Glomerular endothelial cell (primary cell): ENCODE data around the gene SLC22A4. TPM values are rescaled to one million over a fixed set of nuclear protein-coding genes. Genes with fewer than 3 reads are reported as not detected.

Source experiments
- DNase-seq: peaks from one replicate; pipeline ENCODE4 v3.0.0-alpha.2; 2011; ENCODE audit warnings: low read depth, low spot score; ENCODE audit errors: extremely low read depth
- total RNA-seq: library from RNA; depleted of rRNA; stranded (reverse); fragments of >200 nt; gene quantifications from 2 replicates; pipeline ENCODE4 v1.2.3, GENCODE V29; 2015

The SLC22A4 gene
- total RNA-seq, 1 donor from 2014 or later: 12.0 TPM

- no peak for DNase-seq
Measured at GRCh38 chr5:132327252-132327955, 33.2 kb downstream of the SLC22A4 start.

GRCh38 chr5:132334812-132335211 is 40.6 kb downstream of the SLC22A4 start:
- peak; percentile 20 for DNase-seq

GRCh38 chr5:132335402-132335801 is 41.2 kb downstream of the SLC22A4 start:
- no peak for DNase-seq

GRCh38 chr5:132339502-132339901 is 45.3 kb downstream of the SLC22A4 start:
- DNase-seq: no peak

GRCh38 chr5:132342291-132343180 is 48.3 kb downstream of the SLC22A4 start:
- no peak for DNase-seq

- DNase-seq: no peak
Measured at GRCh38 chr5:132344775-132345514, 50.8 kb downstream of the SLC22A4 start.

GRCh38 chr5:132353486-132353995 is 59.3 kb downstream of the SLC22A4 start:
- no peak for DNase-seq

GRCh38 chr5:132354381-132355139 is 60.4 kb downstream of the SLC22A4 start:
- no peak for DNase-seq

- no peak for DNase-seq
Measured at GRCh38 chr5:132355140-132355765, 61.1 kb downstream of the SLC22A4 start.

GRCh38 chr5:132358775-132359174 is 64.6 kb downstream of the SLC22A4 start:
- no peak for DNase-seq

- no peak for DNase-seq
Measured at GRCh38 chr5:132362086-132362485, 67.9 kb downstream of the SLC22A4 start.

- peak; percentile 39 for DNase-seq
Measured at GRCh38 chr5:132363431-132364112, 69.4 kb downstream of the SLC22A4 start.

GRCh38 chr5:132364319-132364718 is 70.1 kb downstream of the SLC22A4 start:
- no peak for DNase-seq

GRCh38 chr5:132365213-132365612 is 71.0 kb downstream of the SLC22A4 start:
- no peak for DNase-seq

GRCh38 chr5:132368186-132368585 is 74.0 kb downstream of the SLC22A4 start:
- no peak for DNase-seq

- no peak for DNase-seq
Measured at GRCh38 chr5:132369007-132369473, 74.8 kb downstream of the SLC22A4 start.

- no peak for DNase-seq
Measured at GRCh38 chr5:132369474-132370180, 75.4 kb downstream of the SLC22A4 start, which contains the start of gene SLC22A5. Gene SLC22A5, plus strand, starts transcription at chr5:132369710. Its CDS starts 263 bp downstream, at chr5:132369973.
